Neural progenitor cell (in vitro differentiated cells): ENCODE measurements around the gene RMRP. TPM values are rescaled to one million over a fixed set of nuclear protein-coding genes. Genes with fewer than 3 reads are reported as not detected.

Experiments
- DNase-seq: peaks from one replicate; pipeline ENCODE4 v3.0.0-alpha.2; 2016; ENCODE audit warnings: low spot score
- H2AFZ ChIP-seq: fragments of 200-600 bp; sonication (generic); replicated peaks from 2 replicates; pipeline ENCODE4 v1.6.1; 2016; ENCODE audit warnings: antibody characterized with exemption
- H3F3A ChIP-seq: fragments of 200-600 bp; sonication (generic); 2 replicates; pipeline ENCODE4 v1.6.1; 2016; ENCODE audit warnings: antibody characterized with exemption, low read depth
- H3K27ac ChIP-seq: fragments of 200-600 bp; sonication (generic); 2 replicates; pipeline ENCODE4 v1.5.1; 2016; ENCODE audit warnings: mild to moderate bottlenecking
- H3K27me3 ChIP-seq: fragments of 200-600 bp; sonication (generic); 2 replicates; pipeline ENCODE4 v1.6.1; 2016; ENCODE audit warnings: mild to moderate bottlenecking, moderate library complexity
- H3K36me3 ChIP-seq: fragments of 200-600 bp; sonication (generic); 2 replicates; pipeline ENCODE4 v1.5.1; 2016
- H3K4me1 ChIP-seq: fragments of 200-600 bp; sonication (generic); 2 replicates; pipeline ENCODE4 v1.6.1; 2016; ENCODE audit warnings: mixed run types
- H3K4me2 ChIP-seq: fragments of 200-600 bp; sonication (generic); 2 replicates; pipeline ENCODE4 v1.6.1; 2016
- H3K4me3 ChIP-seq: fragments of 200-600 bp; sonication (generic); 2 replicates; pipeline ENCODE4 v1.5.1; 2016
- H3K79me2 ChIP-seq: fragments of 200-600 bp; sonication (generic); 2 replicates; pipeline ENCODE4 v1.6.1; 2016; ENCODE audit warnings: low read depth
- H3K9ac ChIP-seq: fragments of 200-600 bp; sonication (generic); 2 replicates; pipeline ENCODE4 v1.6.1; 2016
- H3K9me3 ChIP-seq: fragments of 200-600 bp; sonication (generic); 2 replicates; pipeline ENCODE4 v1.5.1; 2016; ENCODE audit warnings: low read depth
- H4K20me1 ChIP-seq: fragments of 200-600 bp; sonication (generic); 2 replicates; pipeline ENCODE4 v1.6.1; 2016; ENCODE audit warnings: low read depth
- H3K27ac Mint-ChIP-seq: 3 replicates; pipeline ENCODE4 v1.8.0; 2021; ENCODE audit warnings: mixed read lengths
- H3K27me3 Mint-ChIP-seq: 2 replicates; pipeline ENCODE4 v1.8.0; 2022; ENCODE audit warnings: low read depth, mild to moderate bottlenecking, inconsistent platforms, moderate library complexity, mixed read lengths; ENCODE audit not compliant: insufficient read depth
- H3K36me3 Mint-ChIP-seq: 3 replicates; pipeline ENCODE4 v1.8.0; 2021; ENCODE audit warnings: mixed read lengths
- H3K4me1 Mint-ChIP-seq: 3 replicates; pipeline ENCODE4 v1.8.0; 2021; ENCODE audit warnings: mixed read lengths
- H3K4me3 Mint-ChIP-seq: 3 replicates; pipeline ENCODE4 v1.8.0; 2021; ENCODE audit warnings: mild to moderate bottlenecking, moderate library complexity, mixed read lengths
- H3K9me3 Mint-ChIP-seq: 3 replicates; pipeline ENCODE4 v1.8.0; 2020; ENCODE audit warnings: mixed read lengths
- CTCF ChIP-seq: fragments of 200-600 bp; sonication (generic); IDR thresholded peaks from 2 replicates; pipeline ENCODE4 v1.5.1; 2017; ENCODE audit warnings: antibody characterized with exemption, mild to moderate bottlenecking
- EZH2 ChIP-seq: fragments of 200-600 bp; sonication (generic); IDR thresholded peaks from 2 replicates; pipeline ENCODE4 v1.6.1; 2017; ENCODE audit warnings: antibody characterized with exemption, mild to moderate bottlenecking, moderate library complexity
- EZH2phosphoT487 ChIP-seq: fragments of 200-600 bp; sonication (generic); IDR thresholded peaks from 2 replicates; pipeline ENCODE4 v1.6.1; 2017; ENCODE audit warnings: antibody characterized with exemption
- total RNA-seq: library from RNA; depleted of rRNA; stranded (reverse); fragments of >200 nt; gene quantifications from 2 replicates; pipeline ENCODE4 v1.2.3, GENCODE V29; 2015; ENCODE audit warnings: low replicate concordance

The RMRP gene
- total RNA-seq, 1 donor from 2014 or later, result 2,709 TPM

GRCh38 chr9:35636135-35636876, 21.5 kb downstream of the RMRP start:
- Mint-ChIP-seq H3K4me3 (no peak overlapping the region), H3K4me1 (no peaks in the 10 kb centered on the region), H3K36me3 (peaks cover 7% of the 10 kb centered on the region), H3K27me3 (no peaks in the 10 kb centered on the region), H3K27ac (no peak overlapping the region), H3K9me3 (peaks cover 6% of the 10 kb centered on the region)
- Histone ChIP-seq H3K4me3 (no peak overlapping the region), H2AFZ (no peak overlapping the region), H3K27ac (no peak overlapping the region), H3K4me2 (no peak overlapping the region), H3K79me2 (no peaks in the 10 kb centered on the region), H3K27me3 (no peaks in the 10 kb centered on the region), H3K36me3 (no peaks in the 10 kb centered on the region), H3K4me1 (no peaks in the 10 kb centered on the region), H4K20me1 (no peaks in the 10 kb centered on the region), H3F3A (no peaks in the 10 kb centered on the region), H3K9ac (no peak overlapping the region), H3K9me3 (no peaks in the 10 kb centered on the region)
- TF ChIP-seq EZH2 (no peak), EZH2phosphoT487 (no peak), CTCF (no peak)
- no peak for DNase-seq

- no peak overlapping the region for H3K27ac Mint-ChIP-seq
- no peak overlapping the region for H3K27ac ChIP-seq
Observed at GRCh38 chr9:35635730-35636129, 22.1 kb downstream of the RMRP start.

DNA sequence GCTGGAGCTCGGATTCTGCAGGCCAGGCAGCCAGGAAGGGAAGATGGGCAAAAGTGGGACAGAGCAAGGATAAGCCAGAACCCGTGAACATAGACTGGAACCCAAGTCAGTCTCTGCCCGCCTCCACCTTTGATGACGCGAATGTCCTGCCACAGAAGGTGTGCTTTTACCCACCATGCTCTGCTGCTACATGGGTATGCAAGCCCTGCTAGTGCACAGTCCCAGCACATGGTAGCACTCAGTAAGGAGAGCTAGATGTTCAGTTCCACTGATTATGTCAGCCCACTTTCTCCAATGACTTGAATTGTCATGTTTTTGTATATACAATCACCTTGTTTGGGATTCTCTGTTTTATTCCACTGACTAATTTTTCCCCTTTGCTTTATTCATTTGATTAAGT, 28.2 kb downstream of the RMRP start:
- Histone ChIP-seq H3K79me2 (no peaks in the 10 kb centered on the region), H3K27me3 (no peaks in the 10 kb centered on the region), H2AFZ (no peak overlapping the region), H3K9me3 (no peaks in the 10 kb centered on the region), H3F3A (no peaks in the 10 kb centered on the region), H3K9ac (no peak overlapping the region), H3K27ac (no peak overlapping the region), H3K36me3 (no peaks in the 10 kb centered on the region), H4K20me1 (no peaks in the 10 kb centered on the region), H3K4me2 (no peak overlapping the region), H3K4me1 (no peaks in the 10 kb centered on the region), H3K4me3 (no peak overlapping the region)
- no peak for TF ChIP-seq CTCF
- no peak for TF ChIP-seq EZH2
- TF ChIP-seq EZH2phosphoT487, result no peak
- Mint-ChIP-seq H3K9me3 (no peaks in the 10 kb centered on the region), H3K27me3 (no peaks in the 10 kb centered on the region), H3K27ac (no peak overlapping the region), H3K4me1 (no peaks in the 10 kb centered on the region), H3K4me3 (no peak overlapping the region), H3K36me3 (no peaks in the 10 kb centered on the region)
- DNase-seq, result no peak

More at GRCh38 chr9:35635730-35636129, 22.1 kb downstream of the RMRP start:
- no peak overlapping the region for H3K4me2 ChIP-seq
- no peaks in the 10 kb centered on the region for H4K20me1 ChIP-seq
- H2AFZ ChIP-seq, result no peak overlapping the region
- no peaks in the 10 kb centered on the region for H3K79me2 ChIP-seq
- H3K36me3 ChIP-seq, result no peaks in the 10 kb centered on the region
- DNase-seq, result no peak
- Mint-ChIP-seq H3K4me1 (no peaks in the 10 kb centered on the region), H3K36me3 (peaks cover 3% of the 10 kb centered on the region), H3K27me3 (no peaks in the 10 kb centered on the region), H3K9me3 (peaks cover 3% of the 10 kb centered on the region), H3K4me3 (no peak overlapping the region)
- no peak overlapping the region for H3K9ac ChIP-seq
- H3K9me3 ChIP-seq, result no peaks in the 10 kb centered on the region
- no peaks in the 10 kb centered on the region for H3K4me1 ChIP-seq
- TF ChIP-seq CTCF (no peak), EZH2 (no peak)
- H3K4me3 ChIP-seq, result no peak overlapping the region
- H3K27me3 ChIP-seq, result no peaks in the 10 kb centered on the region
- no peaks in the 10 kb centered on the region for H3F3A ChIP-seq
